Activated gamma-delta T cell treated with Interleukin-2 at 50 U/mL for 16 hours (primary cell): ENCODE results near the gene RPUSD4.
A peak's percentile ranks its signal among the peaks of the same experiment; 100 is the strongest.
"Not testable (repeated sequence)": the region's sequence is repeated elsewhere in the genome, so short reads cannot be mapped to it uniquely, and the experiment has no call there.

ENCODE experiments used
- DNase-seq: peaks from one replicate; pipeline ENCODE4 v3.0.0-alpha.2; 2020

The RPUSD4 gene

GRCh38 chr11:126211236-126212088 is at the start of gene RPUSD4, which contains the start of gene FAM118B:
Gene RPUSD4, minus strand, starts transcription at chr11:126211650. Its CDS starts 12 bp downstream, at chr11:126211638.
Gene FAM118B, plus strand, starts transcription at chr11:126211782. Its CDS starts 23,220 bp downstream, at chr11:126235002.
- peak; percentile 99 for DNase-seq

- no peak for DNase-seq
These were observed 46.3 kb upstream of the RPUSD4 start for GRCh38 chr11:126257764-126258163.

- DNase-seq, result no peak
These were observed 45.7 kb upstream of the RPUSD4 start for GRCh38 chr11:126257144-126257543.

- DNase-seq, result no peak
These were observed 44.8 kb upstream of the RPUSD4 start for GRCh38 chr11:126256216-126256615.

- not testable (repeated sequence) for DNase-seq
These were observed 44.1 kb upstream of the RPUSD4 start for GRCh38 chr11:126255507-126255906.

GRCh38 chr11:126254819-126255218 is 43.4 kb upstream of the RPUSD4 start:
- no peak for DNase-seq

GRCh38 chr11:126253265-126253664 is 41.8 kb upstream of the RPUSD4 start:
- DNase-seq, result no peak

GRCh38 chr11:126246636-126247035 is 35.2 kb upstream of the RPUSD4 start:
- no peak for DNase-seq

GRCh38 chr11:126233391-126233790 is 21.9 kb upstream of the RPUSD4 start:
- no peak for DNase-seq

GRCh38 chr11:126232683-126233082 is 21.2 kb upstream of the RPUSD4 start:
- no peak for DNase-seq

GRCh38 chr11:126231725-126232459 is 20.4 kb upstream of the RPUSD4 start:
- no peak for DNase-seq

GRCh38 chr11:126229858-126230540 is 18.5 kb upstream of the RPUSD4 start:
- DNase-seq, result no peak

- DNase-seq, result no peak
These were observed 15.1 kb upstream of the RPUSD4 start for GRCh38 chr11:126226334-126227084.

GRCh38 chr11:126225295-126225665 is 13.8 kb upstream of the RPUSD4 start:
- no peak for DNase-seq

GRCh38 chr11:126224647-126225294 is 13.3 kb upstream of the RPUSD4 start:
- DNase-seq, result no peak

- DNase-seq, result no peak
These were observed 8.1 kb upstream of the RPUSD4 start for GRCh38 chr11:126219547-126219946.

GRCh38 chr11:126217491-126217890 is 6.0 kb upstream of the RPUSD4 start:
- DNase-seq, result no peak

GRCh38 chr11:126216526-126217305 is 5.3 kb upstream of the RPUSD4 start:
- no peak for DNase-seq

- no peak for DNase-seq
These were observed 3.4 kb upstream of the RPUSD4 start for GRCh38 chr11:126214841-126215240.

GRCh38 chr11:126214441-126214840 is 3.0 kb upstream of the RPUSD4 start:
- no peak for DNase-seq

- DNase-seq, result no peak
These were observed 725 bp upstream of the RPUSD4 start for GRCh38 chr11:126212089-126212660.
